ENCODE results near the gene STIM2.

GRCh38 chr4:27009539-27009938, 148.9 kb downstream of the STIM2 start:
- TF ChIP-seq CTCF (IDR thresholded peaks at IDR 0.05; ENCODE audit: extremely low read depth in 1 of 2, insufficient read depth in 1 of 2, low read depth in 1 of 2, low read length in 2 of 2), result no peak
- no peak for TF ChIP-seq EZH2 (IDR thresholded peaks at IDR 0.05; ENCODE audit: borderline replicate concordance, low read depth, low read length, severe bottlenecking)
- no peak for TF ChIP-seq POLR2AphosphoS5 (IDR thresholded peaks at IDR 0.05; ENCODE audit: insufficient read depth, low read depth, low read length)
- TF ChIP-seq GATA2 (IDR thresholded peaks at IDR 0.05; ENCODE audit: insufficient read depth, insufficient read length, low read depth, low read length), result no peak

All from endothelial cell of umbilical vein (primary cell).